ENCODE data around the gene EPB41L1. TPM values are rescaled to one million over a fixed set of nuclear protein-coding genes. Genes with fewer than 3 reads are reported as not detected.

EPB41L1 gene
- total RNA-seq, 1 donor from 2014 or later: 43.1 TPM

GRCh38 chr20:36162272-36162966 lies 7.9 kb downstream of the EPB41L1 start:
- peaks cover 7% of the 10 kb centered on the region for H3K4me1 Mint-ChIP-seq
- no peaks in the 10 kb centered on the region for H3K36me3 Mint-ChIP-seq
- H3K27me3 Mint-ChIP-seq (ENCODE audit: low read depth): no peaks in the 10 kb centered on the region
- no peaks in the 10 kb centered on the region for H3K9me3 Mint-ChIP-seq
- H3K4me3 Mint-ChIP-seq: no peak overlapping the region
- no peak overlapping the region for H3K27ac Mint-ChIP-seq
- TF ChIP-seq CTCF (IDR thresholded peaks at IDR 0.05; ENCODE audit: unreplicated experiment): no peak
- no peak for DNase-seq (ENCODE audit: low spot score in 2 of 2, unreplicated experiment in 2 of 2)

- no peak for TF ChIP-seq CTCF (IDR thresholded peaks at IDR 0.05; ENCODE audit: unreplicated experiment)
- Mint-ChIP-seq H3K27ac (no peak overlapping the region), H3K27me3 (ENCODE audit: low read depth) (no peaks in the 10 kb centered on the region), H3K36me3 (no peaks in the 10 kb centered on the region), H3K9me3 (no peaks in the 10 kb centered on the region), H3K4me1 (peaks cover 12% of the 10 kb centered on the region), H3K4me3 (no peak overlapping the region)
- DNase-seq (ENCODE audit: low spot score in 2 of 2, unreplicated experiment in 2 of 2): no peak
Measured at GRCh38 chr20:36167902-36168503, 13.5 kb downstream of the EPB41L1 start.

GRCh38 chr20:36170542-36171215 lies 16.1 kb downstream of the EPB41L1 start:
- DNase-seq (ENCODE audit: low spot score in 2 of 2, unreplicated experiment in 2 of 2): no peak
- Mint-ChIP-seq H3K27ac (peak overlapping the region; percentile 5), H3K36me3 (peaks cover 1% of the 10 kb centered on the region), H3K4me3 (no peak overlapping the region), H3K9me3 (no peaks in the 10 kb centered on the region), H3K4me1 (peaks cover 19% of the 10 kb centered on the region), H3K27me3 (ENCODE audit: low read depth) (no peaks in the 10 kb centered on the region)
- no peak for TF ChIP-seq CTCF (IDR thresholded peaks at IDR 0.05; ENCODE audit: unreplicated experiment)

DNA sequence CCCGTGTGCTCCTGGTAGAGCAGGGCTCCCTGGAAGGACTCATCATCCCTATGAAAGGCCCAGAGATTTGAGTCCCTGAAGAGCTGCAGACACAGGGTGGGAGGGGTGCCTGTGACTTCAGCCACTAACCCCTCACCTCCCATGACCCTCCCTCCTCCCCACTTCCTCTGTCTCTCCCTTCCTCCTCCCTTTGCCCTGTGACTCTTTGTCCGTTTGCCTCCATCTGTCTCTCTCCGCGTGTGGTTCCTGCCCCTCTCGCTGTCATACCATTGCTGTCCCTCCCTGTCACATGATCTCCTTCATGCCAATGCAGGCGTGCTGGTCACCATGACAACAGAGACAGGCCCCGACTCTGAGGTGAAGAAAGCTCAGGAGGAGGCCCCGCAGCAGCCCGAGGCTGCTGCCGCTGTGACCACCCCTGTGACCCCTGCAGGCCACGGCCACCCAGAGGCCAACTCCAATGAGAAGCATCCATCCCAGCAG lies 19.0 kb downstream of the EPB41L1 start:
- no peak overlapping the region for H3K4me3 Mint-ChIP-seq
- H3K27me3 Mint-ChIP-seq (ENCODE audit: low read depth): no peaks in the 10 kb centered on the region
- H3K36me3 Mint-ChIP-seq: peaks cover 4% of the 10 kb centered on the region
- no peaks in the 10 kb centered on the region for H3K9me3 Mint-ChIP-seq
- no peak overlapping the region for H3K27ac Mint-ChIP-seq
- H3K4me1 Mint-ChIP-seq: peaks cover 19% of the 10 kb centered on the region
- TF ChIP-seq CTCF (IDR thresholded peaks at IDR 0.05; ENCODE audit: unreplicated experiment): no peak
- peak in 1 of 2 experiments; percentile 47 for DNase-seq (ENCODE audit: low spot score in 2 of 2, unreplicated experiment in 2 of 2)

DNA sequence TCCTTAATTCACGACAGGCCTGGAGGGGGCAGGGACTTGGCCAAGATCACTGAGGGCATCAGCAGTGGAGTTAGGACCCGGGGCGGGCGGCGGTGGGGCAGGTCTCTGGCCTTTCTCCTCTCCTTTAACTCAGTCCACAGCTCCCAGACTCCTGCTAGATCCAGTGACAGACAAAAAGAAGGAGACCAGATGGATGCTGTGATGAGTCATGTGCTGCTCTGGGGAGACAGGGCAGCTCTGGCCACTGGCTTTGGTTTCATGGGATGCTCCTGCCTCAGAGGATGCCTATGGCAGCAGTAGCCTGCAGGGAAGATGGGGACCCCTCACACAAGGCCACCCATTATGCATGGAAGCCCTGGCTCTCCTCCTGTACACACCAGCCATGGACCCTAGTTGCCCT lies 20.5 kb downstream of the EPB41L1 start:
- H3K4me1 Mint-ChIP-seq: peaks cover 19% of the 10 kb centered on the region
- H3K36me3 Mint-ChIP-seq: peaks cover 4% of the 10 kb centered on the region
- H3K27me3 Mint-ChIP-seq (ENCODE audit: low read depth): no peaks in the 10 kb centered on the region
- no peak for DNase-seq (ENCODE audit: low spot score in 2 of 2, unreplicated experiment in 2 of 2)
- no peak overlapping the region for H3K27ac Mint-ChIP-seq
- TF ChIP-seq CTCF (IDR thresholded peaks at IDR 0.05; ENCODE audit: unreplicated experiment): no peak
- no peaks in the 10 kb centered on the region for H3K9me3 Mint-ChIP-seq
- H3K4me3 Mint-ChIP-seq: no peak overlapping the region

All from mesothelial cell of epicardium (in vitro differentiated cells).